GM21529 (cell line): ENCODE results near the gene NT5DC4.
"Not testable (repeated sequence)": the region's sequence is repeated elsewhere in the genome, so short reads cannot be mapped to it uniquely, and the experiment has no call there.

Experiments
- ATAC-seq: cut with Tn5 transposase; IDR thresholded peaks from one replicate; pipeline ENCODE4 v1.9.1; 2021; ENCODE audit not compliant: unreplicated experiment

Gene NT5DC4

GRCh38 chr2:112699984-112700667, 20.7 kb upstream of the NT5DC4 start:
- ATAC-seq, result no peak

GRCh38 chr2:112701052-112701451, 19.8 kb upstream of the NT5DC4 start:
- no peak for ATAC-seq

- ATAC-seq, result no peak
Observed at GRCh38 chr2:112703684-112704083, 17.1 kb upstream of the NT5DC4 start.

- no peak for ATAC-seq
Observed at GRCh38 chr2:112705575-112705974, 15.2 kb upstream of the NT5DC4 start.

- ATAC-seq, result no peak
Observed at GRCh38 chr2:112706170-112706664, 14.6 kb upstream of the NT5DC4 start.

GRCh38 chr2:112706947-112707346, 13.9 kb upstream of the NT5DC4 start:
- not testable (repeated sequence) for ATAC-seq

- ATAC-seq, result no peak
Observed at GRCh38 chr2:112708968-112709367, 11.9 kb upstream of the NT5DC4 start.

GRCh38 chr2:112709703-112710102, 11.1 kb upstream of the NT5DC4 start:
- ATAC-seq, result no peak

GRCh38 chr2:112710956-112711750, 9.7 kb upstream of the NT5DC4 start:
- ATAC-seq, result no peak

- no peak for ATAC-seq
Observed at GRCh38 chr2:112712465-112712864, 8.4 kb upstream of the NT5DC4 start.

- ATAC-seq, result no peak
Observed at GRCh38 chr2:112712903-112713584, 7.8 kb upstream of the NT5DC4 start.

GRCh38 chr2:112713585-112713925, 7.3 kb upstream of the NT5DC4 start:
- ATAC-seq, result no peak

GRCh38 chr2:112713926-112714325, 6.9 kb upstream of the NT5DC4 start:
- ATAC-seq, result no peak

- ATAC-seq, result no peak
Observed at GRCh38 chr2:112714331-112714730, 6.5 kb upstream of the NT5DC4 start.

- ATAC-seq, result no peak
Observed at GRCh38 chr2:112714836-112715631, 5.8 kb upstream of the NT5DC4 start.

GRCh38 chr2:112716094-112716493, 4.7 kb upstream of the NT5DC4 start:
- not testable (repeated sequence) for ATAC-seq

GRCh38 chr2:112716826-112717352, 3.9 kb upstream of the NT5DC4 start:
- not testable (repeated sequence) for ATAC-seq

- ATAC-seq, result no peak
Observed at GRCh38 chr2:112718863-112719370, 1.9 kb upstream of the NT5DC4 start.

GRCh38 chr2:112721819-112722522, 1.2 kb downstream of the NT5DC4 start:
- no peak for ATAC-seq
